Lower leg skin (tissue), 4 donors: ENCODE measurements around the gene ACACA. TPM values are rescaled to one million over a fixed set of nuclear protein-coding genes. Genes with fewer than 3 reads are reported as not detected.

Experiments
- DNase-seq, 2 donors: peaks; one replicate each; pipeline ENCODE4 v3.0.0-alpha.2; 2019; ENCODE audit warnings: low spot score in 2 of 2
- H3K4me3 ChIP-seq: fragments of 200-600 bp; sonication (generic); 2 replicates; pipeline ENCODE4 v1.5.1; 2017; ENCODE audit warnings: mild to moderate bottlenecking, low read depth; ENCODE audit not compliant: poor library complexity, severe bottlenecking
- POLR2A ChIP-seq, 2 donors: fragments of 450-650 bp; IDR thresholded peaks; one replicate each; pipeline ENCODE4 v1.6.1; 2016 to 2017; ENCODE audit warnings: antibody characterized with exemption in 2 of 2, mild to moderate bottlenecking in 1 of 2, moderate library complexity in 1 of 2
- WGBS, 2 donors: methylation state at CpG; one replicate each; pipeline ENCODE4 v1.1.5; 2018; 5-methylcytosine and 5-hydroxymethylcytosine counted together
- intact Hi-C: fragments of 100-400 bp; cut with DNase I; formaldehyde crosslinking; loops from one replicate; pipeline ENCODE4 v1.15.0; 2023; ENCODE audit warnings: low total_unique reads
- total RNA-seq, 4 donors: library from RNA; depleted of rRNA; stranded (reverse); fragments of >200 nt; gene quantifications; one replicate each; pipeline ENCODE4 v1.1.0, GENCODE V29; 2016
- TF ChIP-seq, protein P1 (sequence below), 3 donors: fragments of 450-650 bp; IDR thresholded peaks; one replicate each; pipeline ENCODE4 v1.5.1; 2016; ENCODE audit warnings: antibody characterized with exemption in 3 of 3, mild to moderate bottlenecking in 3 of 3, moderate library complexity in 2 of 3

The ACACA gene
- total RNA-seq, 4 donors from 2014 or later, result 24.2 to 35.7 (median 31.0) TPM

GRCh38 chr17:37097154-37097553, 309.5 kb downstream of the ACACA start:
- TF ChIP-seq POLR2A (IDR thresholded peaks at IDR 0.05), result no peak
- DNase-seq, result no peak
- 71 to 81% methylated on average over 2 of the region's 2 CpGs for WGBS, 2 donors
- H3K4me3 ChIP-seq, result no peak overlapping the region
- intact Hi-C loops, result no loop called here

DNA sequence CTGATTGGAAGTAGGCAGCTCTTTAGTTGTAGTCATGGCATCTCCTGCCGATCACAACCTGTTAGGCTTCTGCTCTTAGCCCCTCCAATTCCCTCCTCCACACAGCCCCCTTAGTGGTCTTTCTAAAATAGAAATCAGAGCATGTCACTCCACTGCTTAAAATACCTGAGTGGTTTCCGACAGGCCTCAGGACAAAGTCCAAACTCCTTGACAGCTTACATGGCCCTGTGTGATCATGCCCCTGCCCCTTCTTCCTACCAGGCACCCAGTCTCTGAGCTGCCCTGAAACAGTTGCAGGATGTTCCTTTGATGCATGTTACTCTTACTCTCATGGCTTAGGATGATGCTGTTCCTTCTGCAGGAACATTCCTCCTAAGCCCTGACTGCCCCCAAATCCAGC, 310.6 kb downstream of the ACACA start:
- no peak for TF ChIP-seq POLR2A (IDR thresholded peaks at IDR 0.05)
- TF ChIP-seq, protein P1, sequence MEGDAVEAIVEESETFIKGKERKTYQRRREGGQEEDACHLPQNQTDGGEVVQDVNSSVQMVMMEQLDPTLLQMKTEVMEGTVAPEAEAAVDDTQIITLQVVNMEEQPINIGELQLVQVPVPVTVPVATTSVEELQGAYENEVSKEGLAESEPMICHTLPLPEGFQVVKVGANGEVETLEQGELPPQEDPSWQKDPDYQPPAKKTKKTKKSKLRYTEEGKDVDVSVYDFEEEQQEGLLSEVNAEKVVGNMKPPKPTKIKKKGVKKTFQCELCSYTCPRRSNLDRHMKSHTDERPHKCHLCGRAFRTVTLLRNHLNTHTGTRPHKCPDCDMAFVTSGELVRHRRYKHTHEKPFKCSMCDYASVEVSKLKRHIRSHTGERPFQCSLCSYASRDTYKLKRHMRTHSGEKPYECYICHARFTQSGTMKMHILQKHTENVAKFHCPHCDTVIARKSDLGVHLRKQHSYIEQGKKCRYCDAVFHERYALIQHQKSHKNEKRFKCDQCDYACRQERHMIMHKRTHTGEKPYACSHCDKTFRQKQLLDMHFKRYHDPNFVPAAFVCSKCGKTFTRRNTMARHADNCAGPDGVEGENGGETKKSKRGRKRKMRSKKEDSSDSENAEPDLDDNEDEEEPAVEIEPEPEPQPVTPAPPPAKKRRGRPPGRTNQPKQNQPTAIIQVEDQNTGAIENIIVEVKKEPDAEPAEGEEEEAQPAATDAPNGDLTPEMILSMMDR (IDR thresholded peaks at IDR 0.05), result no peak
- H3K4me3 ChIP-seq, result no peak overlapping the region
- intact Hi-C loops, result no loop called here
- no peak for DNase-seq
- 93 to 100% methylated on average over 2 of the region's 2 CpGs for WGBS, 2 donors

DNA sequence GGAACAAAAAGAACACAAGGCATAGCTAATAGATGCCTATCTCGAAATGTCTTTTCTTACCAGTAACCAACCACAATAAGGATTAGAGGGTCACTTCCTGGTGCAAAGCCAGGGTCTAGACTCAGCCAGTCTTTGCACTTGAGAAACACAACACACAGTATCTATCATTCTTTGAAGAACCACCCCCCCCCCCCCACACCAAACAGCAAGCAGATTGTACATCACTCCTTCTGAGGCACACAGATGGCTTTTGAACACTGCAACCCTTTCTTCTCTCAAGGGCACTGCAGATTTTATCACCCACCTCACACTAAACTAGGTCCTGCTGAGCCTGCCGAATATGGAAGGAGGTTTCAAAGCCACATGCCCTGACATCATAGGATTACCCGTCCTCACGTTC, 312.2 kb downstream of the ACACA start:
- 85 to 93% methylated on average over 4 of the region's 4 CpGs for WGBS, 2 donors
- H3K4me3 ChIP-seq, result no peak overlapping the region
- TF ChIP-seq POLR2A (IDR thresholded peaks at IDR 0.05), result no peak
- TF ChIP-seq, protein P1 (IDR thresholded peaks at IDR 0.05), result no peak
- no peak for DNase-seq
- intact Hi-C loops, result no loop called here

DNA sequence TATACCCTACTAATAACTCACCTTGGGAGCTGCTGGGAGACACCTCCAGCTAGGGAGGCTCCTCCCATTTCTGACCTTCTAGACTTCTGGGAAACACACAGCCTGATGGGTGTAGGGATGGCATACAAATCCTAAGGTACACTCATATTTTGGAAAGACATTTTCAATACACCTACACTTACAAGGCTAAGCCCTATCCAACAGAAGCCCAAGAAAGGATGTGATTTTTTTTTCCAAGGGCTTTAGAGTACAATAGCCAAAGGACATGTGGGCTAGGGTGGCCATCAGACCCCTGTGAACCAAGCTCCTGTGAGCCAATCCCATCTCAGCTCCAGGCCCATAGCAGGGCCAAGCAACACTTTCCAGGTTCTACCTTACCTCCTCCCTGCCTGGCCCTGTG, 313.9 kb downstream of the ACACA start:
- TF ChIP-seq, protein P1 (IDR thresholded peaks at IDR 0.05), result no peak
- no peak for TF ChIP-seq POLR2A (IDR thresholded peaks at IDR 0.05)

GRCh38 chr17:37092071-37092470, 314.6 kb downstream of the ACACA start:
- TF ChIP-seq POLR2A (IDR thresholded peaks at IDR 0.05), result no peak
- TF ChIP-seq, protein P1 (IDR thresholded peaks at IDR 0.05), result no peak
- 82 to 90% methylated on average over 2 of the region's 2 CpGs for WGBS, 2 donors
- no peak overlapping the region for H3K4me3 ChIP-seq
- intact Hi-C loops, result no loop called here
- no peak for DNase-seq

More for the DNA sequence above, 313.9 kb downstream of the ACACA start:
- no peak for DNase-seq
- no peak overlapping the region for H3K4me3 ChIP-seq
- intact Hi-C loops, result no loop called here

DNA sequence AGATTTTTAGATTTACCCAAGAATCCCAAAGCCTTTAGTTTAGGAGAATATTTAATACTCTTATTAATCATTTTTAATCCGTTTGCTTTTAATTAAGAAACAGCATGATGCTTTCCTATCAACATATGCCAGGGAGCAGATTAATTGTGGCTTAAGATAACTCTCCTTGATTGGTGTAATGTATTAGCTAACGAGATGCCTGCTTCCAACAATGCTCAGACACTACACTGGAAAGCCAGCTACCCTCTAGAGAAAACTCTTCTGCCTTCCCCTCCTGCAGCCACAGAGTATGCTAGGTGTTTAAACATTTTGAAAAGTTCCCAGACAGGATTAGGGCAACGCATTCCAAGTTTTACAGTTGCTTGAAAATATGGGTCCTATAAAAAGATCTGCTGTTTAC, 315.7 kb downstream of the ACACA start:
- TF ChIP-seq POLR2A (IDR thresholded peaks at IDR 0.05), result no peak
- TF ChIP-seq, protein P1 (IDR thresholded peaks at IDR 0.05), result no peak
- intact Hi-C loops, result no loop called here
- H3K4me3 ChIP-seq, result no peak overlapping the region
- 87 to 88% methylated on average over 3 of the region's 3 CpGs for whole genome bisulfite sequencing, 2 donors
- DNase-seq, result no peak
